ENCODE measurements around the gene SYPL2.

Gene SYPL2

GRCh38 chr1:109521002-109521951, 54.9 kb downstream of the SYPL2 start:
- ATAC-seq = no peak

GRCh38 chr1:109522026-109522425, 55.7 kb downstream of the SYPL2 start:
- ATAC-seq = no peak

DNA sequence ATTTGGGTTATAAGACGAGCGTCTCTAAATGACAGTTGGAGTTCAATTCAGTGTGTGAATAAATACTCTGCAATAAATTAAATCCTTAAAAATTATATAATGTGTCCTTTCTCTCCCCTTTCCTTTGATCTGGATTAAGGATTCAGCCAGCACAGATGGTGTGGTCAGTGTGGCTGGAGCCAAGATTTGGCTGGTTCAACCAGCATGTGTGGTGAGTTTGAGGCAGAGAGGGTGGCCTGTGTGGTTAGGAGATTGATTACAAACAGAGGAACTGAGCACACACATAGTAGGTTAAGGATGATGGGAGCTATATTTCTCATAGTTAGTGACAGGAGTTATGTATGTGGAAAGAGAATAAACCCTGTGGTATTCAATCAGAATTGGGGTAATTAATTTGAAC, 57.4 kb downstream of the SYPL2 start:
- ATAC-seq = no peak

GRCh38 chr1:109527098-109527811, 60.9 kb downstream of the SYPL2 start:
- ATAC-seq = peak in 1 of 2 donors; percentile 21

DNA sequence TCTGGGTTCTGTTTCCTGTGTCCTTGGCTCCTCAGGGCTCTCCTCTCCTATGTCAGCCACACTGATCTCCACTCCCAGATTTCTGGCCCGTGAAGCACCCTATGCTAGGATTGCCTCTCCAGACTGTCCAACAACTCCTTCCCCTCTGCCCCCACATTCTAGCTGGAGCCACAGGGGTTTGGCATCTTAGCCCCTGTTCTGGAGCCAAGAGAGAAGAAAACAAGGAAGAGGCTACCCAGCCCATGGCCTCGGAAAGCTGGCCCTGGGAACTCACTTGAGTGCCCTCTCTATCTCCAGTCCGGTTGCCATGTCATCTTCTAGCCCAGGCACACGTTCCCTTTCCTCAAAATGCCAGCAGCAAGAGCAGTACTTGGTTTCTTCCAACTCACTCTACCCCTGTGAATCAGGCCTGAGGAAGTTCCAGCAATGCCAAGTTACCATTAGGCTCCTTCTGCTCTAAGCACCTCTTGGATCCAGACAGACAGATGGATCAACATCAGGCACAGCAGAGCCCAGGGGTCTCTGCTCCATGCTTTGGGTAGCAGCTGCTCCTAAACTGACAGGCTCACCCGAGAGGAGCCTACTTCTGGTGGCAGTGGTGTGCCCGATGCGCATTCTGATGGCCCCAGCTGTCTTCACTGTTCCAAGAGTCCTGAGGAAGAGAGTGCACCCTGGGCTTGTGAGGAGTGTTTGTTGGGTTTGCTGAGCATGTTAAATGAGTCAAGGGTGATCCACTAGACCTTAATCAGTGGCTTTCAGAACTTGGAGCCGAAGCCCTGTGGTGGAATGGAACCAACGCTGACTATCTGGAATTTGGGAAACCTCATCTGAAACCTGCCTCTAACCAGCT, 61.7 kb downstream of the SYPL2 start:
- no peak for ATAC-seq

GRCh38 chr1:109528712-109529111, 62.4 kb downstream of the SYPL2 start:
- no peak for ATAC-seq

DNA sequence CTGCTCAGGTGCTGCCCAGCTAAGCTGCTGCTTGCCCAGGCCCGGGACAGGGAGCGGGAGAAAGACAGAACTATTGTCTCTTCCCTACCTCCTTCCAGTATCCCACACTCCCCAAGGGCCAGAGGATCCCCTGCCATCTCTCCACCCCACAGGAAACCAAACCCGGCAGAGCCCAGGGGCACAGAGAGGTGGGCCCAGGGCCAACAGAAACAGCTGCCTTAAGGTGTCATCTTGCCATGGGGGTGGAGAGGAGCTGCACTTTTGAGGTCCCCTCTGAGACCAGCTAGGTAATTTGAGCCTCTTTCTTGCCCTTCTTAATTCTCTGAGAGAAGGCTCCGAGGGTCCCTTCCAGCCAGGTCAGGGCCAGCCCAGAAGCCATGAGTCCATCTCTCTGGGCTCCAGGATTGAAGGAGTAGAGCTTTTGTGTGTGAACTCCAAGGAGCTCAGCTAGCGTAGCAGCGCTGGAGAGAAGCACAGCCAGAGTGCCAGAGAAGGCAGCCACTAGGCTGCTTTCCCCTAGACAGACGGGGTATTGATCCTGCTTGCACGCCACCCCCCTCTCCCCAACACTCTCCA, 63.6 kb downstream of the SYPL2 start:
- ATAC-seq = no peak

DNA sequence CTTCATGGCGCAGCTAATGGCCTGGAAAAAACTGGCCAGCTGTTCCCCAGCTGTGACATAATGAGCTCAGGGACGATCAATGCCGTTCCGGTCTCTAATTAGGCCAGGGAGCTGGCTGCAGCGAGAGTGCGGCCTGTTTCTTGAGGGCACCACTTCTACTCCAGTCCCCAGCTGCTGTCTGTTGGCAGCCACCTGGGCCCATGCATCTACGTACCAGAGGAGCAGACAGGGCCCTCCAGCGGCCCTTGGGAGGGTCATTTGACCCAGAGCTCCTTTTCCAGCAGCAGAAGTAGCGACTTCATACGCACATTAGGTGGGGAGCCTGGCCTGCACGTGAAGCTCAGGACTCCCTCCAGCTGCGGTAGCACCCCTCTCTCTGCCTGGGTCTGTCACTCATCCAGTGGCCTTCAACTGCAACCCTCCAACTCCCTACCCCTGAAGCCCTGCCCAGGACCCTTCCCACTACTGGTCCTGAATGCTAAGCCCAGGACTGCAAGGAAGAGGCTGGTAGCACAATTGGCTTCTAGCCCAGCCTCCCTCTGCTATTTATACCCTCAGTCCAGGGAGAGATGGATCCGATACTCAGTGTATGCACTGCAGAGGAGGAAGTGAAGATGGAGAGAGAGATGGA, 64.2 kb downstream of the SYPL2 start:
- no peak for ATAC-seq

GRCh38 chr1:109531380-109531779, 65.0 kb downstream of the SYPL2 start:
- ATAC-seq = no peak

Measured in activated CD4-positive, CD25-positive, alpha-beta regulatory T cell treated with anti-CD3 and anti-CD28 coated beads, Interleukin-2, amount 50 U/mL, for 24 hours (primary cell).